ENCODE data around the gene PARD3B. TPM values are rescaled to one million over a fixed set of nuclear protein-coding genes. Genes with fewer than 3 reads are reported as not detected.

The PARD3B gene
- total and polyA plus RNA-seq, 2 experiments from 2014 or later: 3.5 to 4.4 TPM

GRCh38 chr2:205079173-205079572 is 533.9 kb downstream of the PARD3B start:
- Mint-ChIP-seq H3K4me1 (peaks cover 14% of the 10 kb centered on the region), H3K4me3 (no peak overlapping the region), H3K27me3 (ENCODE audit: insufficient read depth, low read depth, poor library complexity) (no peaks in the 10 kb centered on the region), H3K9me3 (no peaks in the 10 kb centered on the region), H3K36me3 (ENCODE audit: low read depth) (no peaks in the 10 kb centered on the region), H3K27ac (no peak overlapping the region)
- DNase-seq (ENCODE audit: low spot score) (peak; percentile 11), ATAC-seq (peak; percentile 64)
- Histone ChIP-seq H3K9me2 (ENCODE audit: insufficient read depth) (no peaks in the 10 kb centered on the region), H4K20me1 (replicated peaks; ENCODE audit: insufficient read depth) (no peaks in the 10 kb centered on the region), H2AFZ (no peak overlapping the region), H3K4me2 (no peak overlapping the region), H3K4me3 (no peak overlapping the region), H3K79me2 (replicated peaks; ENCODE audit: insufficient read depth) (no peaks in the 10 kb centered on the region), H3K27ac (ENCODE audit: low read depth) (no peak overlapping the region), H3F3A (replicated peaks; ENCODE audit: low read depth) (no peaks in the 10 kb centered on the region), H3K4me1 (ENCODE audit: insufficient read depth) (peaks cover 8% of the 10 kb centered on the region), H3K36me3 (ENCODE audit: insufficient read depth) (no peaks in the 10 kb centered on the region), H3K27me3 (ENCODE audit: insufficient read depth) (no peaks in the 10 kb centered on the region)
- TF ChIP-seq POLR2AphosphoS5 (IDR thresholded peaks at IDR 0.05; ENCODE audit: low read depth) (no peak), ETS1 (IDR thresholded peaks at IDR 0.05) (no peak), STAT1 (IDR thresholded peaks at IDR 0.05; ENCODE audit: unreplicated experiment) (no peak), JUNB (IDR thresholded peaks at IDR 0.05; ENCODE audit: unreplicated experiment) (no peak), ZNF114 (CRISPR knock-in tag; IDR thresholded peaks at IDR 0.05) (no peak)

GRCh38 chr2:205086662-205087061 is 541.4 kb downstream of the PARD3B start:
- Histone ChIP-seq H2AFZ (no peak overlapping the region), H3K9me2 (ENCODE audit: insufficient read depth) (0 out of 2 replicates have a peak, but pooled peaks cover 1% of the 10 kb centered on the region), H3K4me2 (no peak overlapping the region), H3K4me3 (no peak overlapping the region), H3K27me3 (ENCODE audit: insufficient read depth) (no peaks in the 10 kb centered on the region), H4K20me1 (replicated peaks; ENCODE audit: insufficient read depth) (no peaks in the 10 kb centered on the region), H3K27ac (ENCODE audit: low read depth) (no peak overlapping the region), H3K4me1 (ENCODE audit: insufficient read depth) (0 out of 2 replicates have a peak, but pooled peaks cover 10% of the 10 kb centered on the region), H3F3A (replicated peaks; ENCODE audit: low read depth) (no peaks in the 10 kb centered on the region), H3K79me2 (replicated peaks; ENCODE audit: insufficient read depth) (no peaks in the 10 kb centered on the region), H3K36me3 (ENCODE audit: insufficient read depth) (no peaks in the 10 kb centered on the region)
- H3K27ac Mint-ChIP-seq: no peak overlapping the region
- H3K4me1 Mint-ChIP-seq: peaks cover 9% of the 10 kb centered on the region
- no peaks in the 10 kb centered on the region for H3K36me3 Mint-ChIP-seq (ENCODE audit: low read depth)
- no peaks in the 10 kb centered on the region for H3K9me3 Mint-ChIP-seq
- H3K4me3 Mint-ChIP-seq: no peak overlapping the region
- no peaks in the 10 kb centered on the region for H3K27me3 Mint-ChIP-seq (ENCODE audit: insufficient read depth, low read depth, poor library complexity)
- no peak for ATAC-seq
- no peak for DNase-seq (ENCODE audit: low spot score)
- TF ChIP-seq NANOG (IDR thresholded peaks at IDR 0.05; ENCODE audit: borderline replicate concordance): no peak
- no peak for TF ChIP-seq ZNF114 (CRISPR knock-in tag; IDR thresholded peaks at IDR 0.05)
- TF ChIP-seq EZH2phosphoT487 (IDR thresholded peaks at IDR 0.05; ENCODE audit: unreplicated experiment): no peak
- no peak for TF ChIP-seq ZNF462 (CRISPR knock-in tag; IDR thresholded peaks at IDR 0.05)
- no peak for TF ChIP-seq ZNF331 (CRISPR knock-in tag; IDR thresholded peaks at IDR 0.05; ENCODE audit: low read depth)
- TF ChIP-seq EZH2 (IDR thresholded peaks at IDR 0.05; ENCODE audit: low read depth, unreplicated experiment): no peak
- TF ChIP-seq CREB1 (CRISPR knock-in tag; IDR thresholded peaks at IDR 0.05; ENCODE audit: low read depth): no peak
- TF ChIP-seq STAT1 (IDR thresholded peaks at IDR 0.05; ENCODE audit: unreplicated experiment): no peak
- no peak for TF ChIP-seq JUNB (IDR thresholded peaks at IDR 0.05; ENCODE audit: unreplicated experiment)
- TF ChIP-seq CTCF (conservative IDR thresholded peaks at IDR 0.05; ENCODE audit: low read depth in 2 of 2): no peak
